NCI-H446 (cell line): ENCODE data around the gene TRMT44.
"Not testable (repeated sequence)": the region's sequence is repeated elsewhere in the genome, so short reads cannot be mapped to it uniquely, and the experiment has no call there.

Experiments
- DNase-seq, 2 experiments: peaks; one replicate each; lab custom pipeline; 2025; lab: John Stamatoyannopoulos, UW

The TRMT44 gene

GRCh38 chr4:8468746-8469535, 28.4 kb downstream of the TRMT44 start:
- DNase-seq: peak in 1 of 2 experiments; percentile 34

GRCh38 chr4:8469550-8469949, 29.0 kb downstream of the TRMT44 start:
- no peak for DNase-seq

- DNase-seq: no peak
Observed at GRCh38 chr4:8470451-8471024, 30.0 kb downstream of the TRMT44 start.

- no peak for DNase-seq
Observed at GRCh38 chr4:8471211-8471875, 30.8 kb downstream of the TRMT44 start.

- DNase-seq: no peak
Observed at GRCh38 chr4:8472158-8472688, 31.6 kb downstream of the TRMT44 start.

GRCh38 chr4:8472689-8473197, 32.2 kb downstream of the TRMT44 start:
- DNase-seq: no peak

GRCh38 chr4:8473198-8473919, 32.8 kb downstream of the TRMT44 start:
- DNase-seq: no peak

GRCh38 chr4:8473920-8474590, 33.5 kb downstream of the TRMT44 start:
- DNase-seq: no peak

- DNase-seq: no peak
Observed at GRCh38 chr4:8474856-8475255, 34.3 kb downstream of the TRMT44 start.

GRCh38 chr4:8475751-8476575, 35.4 kb downstream of the TRMT44 start:
- DNase-seq: no peak

- DNase-seq: no peak
Observed at GRCh38 chr4:8477095-8477635, 36.6 kb downstream of the TRMT44 start.

GRCh38 chr4:8477676-8478075, 37.1 kb downstream of the TRMT44 start:
- DNase-seq: no peak

GRCh38 chr4:8478371-8478770, 37.8 kb downstream of the TRMT44 start:
- DNase-seq: no peak

GRCh38 chr4:8478801-8479744, 38.5 kb downstream of the TRMT44 start:
- no peak for DNase-seq

- no peak for DNase-seq
Observed at GRCh38 chr4:8480221-8480620, 39.6 kb downstream of the TRMT44 start.

GRCh38 chr4:8486643-8487042, 46.1 kb downstream of the TRMT44 start:
- not testable (repeated sequence) for DNase-seq

- DNase-seq: no peak
Observed at GRCh38 chr4:8488791-8489369, 48.3 kb downstream of the TRMT44 start.

- not testable (repeated sequence) for DNase-seq
Observed at GRCh38 chr4:8491478-8491877, 50.9 kb downstream of the TRMT44 start.

GRCh38 chr4:8492174-8492573, 51.6 kb downstream of the TRMT44 start:
- DNase-seq: no peak
